Esophagus squamous epithelium (tissue), 5 donors: ENCODE measurements around the gene MEGF6. TPM values are rescaled to one million over a fixed set of nuclear protein-coding genes. Genes with fewer than 3 reads are reported as not detected.

Experiments
- DNase-seq: peaks from one replicate; lab custom pipeline; 2025; lab: John Stamatoyannopoulos, UW
- H3K27ac ChIP-seq, 4 donors: fragments of 200-600 bp; sonication (generic); one replicate each; pipeline ENCODE4 v1.5.1; 2016 to 2019; ENCODE audit warnings: mild to moderate bottlenecking in 1 of 4
- H3K27me3 ChIP-seq, 4 donors: fragments of 200-600 bp; sonication (generic); 1 replicate in 3 of 4; 2 replicates in 1 of 4; pipeline versions ENCODE4 v1.5.1 to v1.6.0; 2017 to 2021; ENCODE audit warnings: antibody characterized with exemption in 1 of 4
- H3K36me3 ChIP-seq, 3 donors: fragments of 200-600 bp; sonication (generic); one replicate each; pipeline ENCODE4 v1.5.1; 2016 to 2019
- H3K4me1 ChIP-seq, 3 donors: fragments of 200-600 bp; sonication (generic); one replicate each; pipeline ENCODE4 v1.5.1; 2017 to 2019
- H3K4me3 ChIP-seq, 4 donors: fragments of 200-600 bp; sonication (generic); 1 replicate in 3 of 4; 2 replicates in 1 of 4; pipeline ENCODE4 v1.5.1; 2016 to 2019; ENCODE audit warnings: mild to moderate bottlenecking in 2 of 4, moderate library complexity in 1 of 4
- H3K9me3 ChIP-seq, 3 donors: fragments of 200-600 bp; sonication (generic); one replicate each; pipeline ENCODE4 v1.5.1; 2016 to 2019
- CTCF ChIP-seq, 6 experiments: fragments of 450-650 bp in 4 of 6; fragments of 200-600 bp in 2 of 6; sonication (generic) in 2 of 6; IDR thresholded peaks; one replicate each; pipeline ENCODE4 v1.5.1; 2016 to 2019; ENCODE audit warnings: antibody characterized with exemption in 6 of 6, mild to moderate bottlenecking in 4 of 6, moderate library complexity in 4 of 6
- POLR2A ChIP-seq, 4 donors: fragments of 450-650 bp; IDR thresholded peaks; one replicate each; pipeline ENCODE4 v1.6.1; 2017; ENCODE audit warnings: antibody characterized with exemption in 4 of 4, mild to moderate bottlenecking in 4 of 4, moderate library complexity in 3 of 4
- WGBS, 2 donors: methylation state at CpG; one replicate each; pipeline ENCODE4 v1.1.5; 2018; 5-methylcytosine and 5-hydroxymethylcytosine counted together
- intact Hi-C: fragments of 100-400 bp; cut with DNase I; formaldehyde crosslinking; loops from one replicate; pipeline ENCODE4 v1.15.0; 2022
- total RNA-seq, 4 donors: library from RNA; depleted of rRNA; stranded (reverse); fragments of >200 nt; gene quantifications; one replicate each; pipeline ENCODE4 v1.1.0, GENCODE V29; 2016
- donor health status: DM: yes; HTN: yes; CAD: no.

MEGF6 gene
- total RNA-seq, 4 donors from 2014 or later: 8.8 to 27.1 (median 16.8) TPM

GRCh38 chr1:3593334-3593733 lies 18.0 kb downstream of the MEGF6 start:
- WGBS, 2 donors: 78% methylated on average over 9 of the region's 17 CpGs; no CpG with 5 or more reads in 1 of the 2 donors
- Histone ChIP-seq H3K4me3 (no peak overlapping the region), H3K4me1 (peaks cover 10 to 17% (median 14%) of the 10 kb centered on the region in 3 donors), H3K27ac (peak overlapping the region in 1 of 4 donors; percentile 0), H3K9me3 (no peaks in the 10 kb centered on the region), H3K36me3 (no peaks in the 10 kb centered on the region), H3K27me3 (peaks cover 0 to 23% (median 0%) of the 10 kb centered on the region in 4 donors)
- TF ChIP-seq POLR2A (IDR thresholded peaks at IDR 0.05) (no peak), CTCF (IDR thresholded peaks at IDR 0.05) (no peak)
- intact Hi-C loops: no loop called here
- DNase-seq: no peak

GRCh38 chr1:3590951-3591865 lies 20.1 kb downstream of the MEGF6 start:
- DNase-seq: no peak
- Histone ChIP-seq H3K27me3 (peaks cover 0 to 13% (median 0%) of the 10 kb centered on the region in 4 donors), H3K4me1 (no peaks in the 10 kb centered on the region), H3K9me3 (no peaks in the 10 kb centered on the region), H3K27ac (peak overlapping the region in 1 of 4 donors; percentile 2), H3K36me3 (no peaks in the 10 kb centered on the region), H3K4me3 (no peak overlapping the region)
- TF ChIP-seq CTCF (IDR thresholded peaks at IDR 0.05) (no peak), POLR2A (IDR thresholded peaks at IDR 0.05) (no peak)
- WGBS, 2 donors: 60 to 86% methylated on average over 2 to 5 of the region's 33 CpGs
- intact Hi-C loops: no loop called here

- Histone ChIP-seq H3K4me3 (no peak overlapping the region), H3K27me3 (peaks cover 0 to 13% (median 0%) of the 10 kb centered on the region in 4 donors), H3K4me1 (no peaks in the 10 kb centered on the region), H3K36me3 (no peaks in the 10 kb centered on the region), H3K27ac (peak overlapping the region in 1 of 4 donors; percentile 2), H3K9me3 (no peaks in the 10 kb centered on the region)
- WGBS, 2 donors: 61 to 73% methylated on average over 11 to 16 of the region's 27 CpGs
- intact Hi-C loops: no loop called here
- DNase-seq: no peak
- TF ChIP-seq POLR2A (IDR thresholded peaks at IDR 0.05) (no peak), CTCF (IDR thresholded peaks at IDR 0.05) (no peak)
Measured at GRCh38 chr1:3590139-3590763, 21.1 kb downstream of the MEGF6 start.

GRCh38 chr1:3588395-3588794 lies 22.9 kb downstream of the MEGF6 start:
- no peaks in the 10 kb centered on the region for H3K9me3 ChIP-seq
- no peak for TF ChIP-seq CTCF (IDR thresholded peaks at IDR 0.05)
- no peak for TF ChIP-seq POLR2A (IDR thresholded peaks at IDR 0.05)
- no peaks in the 10 kb centered on the region for H3K36me3 ChIP-seq
- DNase-seq: no peak
- intact Hi-C loops: no loop called here
- WGBS, 2 donors: 88 to 100% methylated on average over 1 to 4 of the region's 5 CpGs
- H3K4me1 ChIP-seq: no peaks in the 10 kb centered on the region
- no peak overlapping the region for H3K27ac ChIP-seq
- peaks cover 0 to 13% (median 0%) of the 10 kb centered on the region in 4 donors for H3K27me3 ChIP-seq
- no peak overlapping the region for H3K4me3 ChIP-seq
